GM13976 (cell line): ENCODE data around the gene ADAM8.
"Not testable (repeated sequence)": the region's sequence is repeated elsewhere in the genome, so short reads cannot be mapped to it uniquely, and the experiment has no call there.

ENCODE experiments used
- DNase-seq: peaks from one replicate; pipeline ENCODE4 v3.0.0; 2012; ENCODE audit warnings: low spot score
- in situ Hi-C: fragments of 300-500 bp; cut with MboI; formaldehyde crosslinking; loops from one replicate; pipeline ENCODE4 v1.12.0; 2022; ENCODE audit warnings: low sequenced_read_pairs, mixed read lengths, inconsistent platforms; ENCODE audit not compliant: unreplicated experiment
- TF ChIP-seq, protein P1 (sequence below): IDR thresholded peaks from 2 replicates; pipeline ENCODE4 v1.5.1; 2012; ENCODE audit warnings: borderline replicate concordance, mild to moderate bottlenecking; ENCODE audit not compliant: insufficient read depth; ENCODE audit errors: extremely low read depth, missing control alignments, control extremely low read depth

ADAM8 gene

GRCh38 chr10:133238466-133238804, 38.2 kb downstream of the ADAM8 start:
- TF ChIP-seq, protein P1, sequence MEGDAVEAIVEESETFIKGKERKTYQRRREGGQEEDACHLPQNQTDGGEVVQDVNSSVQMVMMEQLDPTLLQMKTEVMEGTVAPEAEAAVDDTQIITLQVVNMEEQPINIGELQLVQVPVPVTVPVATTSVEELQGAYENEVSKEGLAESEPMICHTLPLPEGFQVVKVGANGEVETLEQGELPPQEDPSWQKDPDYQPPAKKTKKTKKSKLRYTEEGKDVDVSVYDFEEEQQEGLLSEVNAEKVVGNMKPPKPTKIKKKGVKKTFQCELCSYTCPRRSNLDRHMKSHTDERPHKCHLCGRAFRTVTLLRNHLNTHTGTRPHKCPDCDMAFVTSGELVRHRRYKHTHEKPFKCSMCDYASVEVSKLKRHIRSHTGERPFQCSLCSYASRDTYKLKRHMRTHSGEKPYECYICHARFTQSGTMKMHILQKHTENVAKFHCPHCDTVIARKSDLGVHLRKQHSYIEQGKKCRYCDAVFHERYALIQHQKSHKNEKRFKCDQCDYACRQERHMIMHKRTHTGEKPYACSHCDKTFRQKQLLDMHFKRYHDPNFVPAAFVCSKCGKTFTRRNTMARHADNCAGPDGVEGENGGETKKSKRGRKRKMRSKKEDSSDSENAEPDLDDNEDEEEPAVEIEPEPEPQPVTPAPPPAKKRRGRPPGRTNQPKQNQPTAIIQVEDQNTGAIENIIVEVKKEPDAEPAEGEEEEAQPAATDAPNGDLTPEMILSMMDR: no peak
- no peak for DNase-seq
- in situ Hi-C loops: no loop called here

GRCh38 chr10:133237588-133238465, 38.8 kb downstream of the ADAM8 start, which contains the start of gene VENTX:
TSS of gene VENTX (plus strand) at chr10:133237855. CDS start at chr10:133237915, 60 bp downstream.
- no peak for DNase-seq
- in situ Hi-C loops: no loop called here

GRCh38 chr10:133237241-133237587, 39.5 kb downstream of the ADAM8 start:
- in situ Hi-C loops: no loop called here
- TF ChIP-seq, protein P1: no peak
- DNase-seq: no peak

More at GRCh38 chr10:133237588-133238465, 38.8 kb downstream of the ADAM8 start, which contains the start of gene VENTX:
- TF ChIP-seq, protein P1: no peak

GRCh38 chr10:133236401-133237240, 40.0 kb downstream of the ADAM8 start:
- in situ Hi-C loops: no loop called here
- no peak for DNase-seq
- TF ChIP-seq, protein P1: no peak

GRCh38 chr10:133235932-133236331, 40.7 kb downstream of the ADAM8 start:
- in situ Hi-C loops: no loop called here
- TF ChIP-seq, protein P1: no peak
- DNase-seq: no peak

- in situ Hi-C loops: no loop called here
- DNase-seq: no peak
- TF ChIP-seq, protein P1: no peak
Measured at GRCh38 chr10:133235265-133235855, 41.3 kb downstream of the ADAM8 start.

DNA sequence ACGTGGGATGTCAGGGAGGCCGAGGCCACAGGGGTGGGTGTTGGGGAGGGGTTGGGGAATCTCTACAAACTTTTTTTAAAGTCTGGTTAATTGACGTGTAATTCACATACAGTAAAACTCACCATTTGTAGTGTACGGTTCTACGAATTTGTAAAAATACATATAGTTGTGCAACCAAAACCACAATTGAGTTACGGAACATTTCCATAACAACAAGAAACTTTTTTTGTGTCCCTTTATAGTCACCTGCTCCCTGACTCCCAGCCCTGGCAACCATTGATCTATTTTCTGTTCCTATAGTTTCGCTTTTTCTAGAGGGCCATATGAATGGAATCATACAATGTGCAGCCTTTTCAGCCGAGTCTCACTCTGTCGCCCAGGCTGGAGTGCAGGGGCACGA, 41.9 kb downstream of the ADAM8 start:
- DNase-seq, in situ Hi-C loops: not testable (repeated sequence)
